Peyer's patch (tissue), 4 donors: ENCODE results near the gene ACTR1A.

Experiments
- POLR2A ChIP-seq, 2 donors: fragments of 450-650 bp; IDR thresholded peaks; one replicate each; pipeline ENCODE4 v1.5.1; 2017; ENCODE audit warnings: antibody characterized with exemption in 2 of 2, mild to moderate bottlenecking in 2 of 2, moderate library complexity in 2 of 2
- TF ChIP-seq, protein P1 (sequence below), 6 experiments: fragments of 450-650 bp in 4 of 6; fragments of 200-600 bp in 2 of 6; sonication (generic) in 1 of 6; IDR thresholded peaks; one replicate each; pipeline ENCODE4 v1.5.1; 2017 to 2019; ENCODE audit warnings: antibody characterized with exemption in 6 of 6, mild to moderate bottlenecking in 3 of 6, moderate library complexity in 1 of 6

DNA sequence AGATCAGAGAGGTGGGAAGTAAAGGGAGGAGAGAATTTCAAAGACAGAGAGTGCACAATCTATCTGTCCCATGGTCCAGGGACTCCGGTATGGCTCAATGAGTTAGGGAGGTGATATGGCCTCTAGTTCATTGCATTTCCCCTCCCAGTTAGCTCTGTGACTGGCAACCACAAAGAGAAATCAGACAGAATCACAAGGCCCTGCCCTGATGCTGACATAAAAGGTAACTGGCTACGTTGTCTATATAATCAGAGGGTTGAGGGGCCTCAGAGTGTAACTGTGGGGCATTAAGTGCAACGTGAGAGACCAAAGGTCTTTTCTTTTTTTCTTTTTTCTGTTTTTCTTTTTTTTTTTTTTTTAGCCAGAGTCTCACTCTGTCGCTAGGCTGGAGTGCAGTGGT is 43.9 kb downstream of the ACTR1A start:
- TF ChIP-seq, protein P1, sequence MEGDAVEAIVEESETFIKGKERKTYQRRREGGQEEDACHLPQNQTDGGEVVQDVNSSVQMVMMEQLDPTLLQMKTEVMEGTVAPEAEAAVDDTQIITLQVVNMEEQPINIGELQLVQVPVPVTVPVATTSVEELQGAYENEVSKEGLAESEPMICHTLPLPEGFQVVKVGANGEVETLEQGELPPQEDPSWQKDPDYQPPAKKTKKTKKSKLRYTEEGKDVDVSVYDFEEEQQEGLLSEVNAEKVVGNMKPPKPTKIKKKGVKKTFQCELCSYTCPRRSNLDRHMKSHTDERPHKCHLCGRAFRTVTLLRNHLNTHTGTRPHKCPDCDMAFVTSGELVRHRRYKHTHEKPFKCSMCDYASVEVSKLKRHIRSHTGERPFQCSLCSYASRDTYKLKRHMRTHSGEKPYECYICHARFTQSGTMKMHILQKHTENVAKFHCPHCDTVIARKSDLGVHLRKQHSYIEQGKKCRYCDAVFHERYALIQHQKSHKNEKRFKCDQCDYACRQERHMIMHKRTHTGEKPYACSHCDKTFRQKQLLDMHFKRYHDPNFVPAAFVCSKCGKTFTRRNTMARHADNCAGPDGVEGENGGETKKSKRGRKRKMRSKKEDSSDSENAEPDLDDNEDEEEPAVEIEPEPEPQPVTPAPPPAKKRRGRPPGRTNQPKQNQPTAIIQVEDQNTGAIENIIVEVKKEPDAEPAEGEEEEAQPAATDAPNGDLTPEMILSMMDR (IDR thresholded peaks at IDR 0.05): no peak
- TF ChIP-seq POLR2A (IDR thresholded peaks at IDR 0.05): no peak
